Measurements from ENCODE around the gene HNMT. TPM values are rescaled to one million over a fixed set of nuclear protein-coding genes. Genes with fewer than 3 reads are reported as not detected.
A peak's percentile ranks its signal among the peaks of the same experiment; 100 is the strongest.

The HNMT gene
- total and polyA plus RNA-seq, 2 experiments from 2014 or later = 4.7 to 5.6 TPM

- TF ChIP-seq, protein P1, sequence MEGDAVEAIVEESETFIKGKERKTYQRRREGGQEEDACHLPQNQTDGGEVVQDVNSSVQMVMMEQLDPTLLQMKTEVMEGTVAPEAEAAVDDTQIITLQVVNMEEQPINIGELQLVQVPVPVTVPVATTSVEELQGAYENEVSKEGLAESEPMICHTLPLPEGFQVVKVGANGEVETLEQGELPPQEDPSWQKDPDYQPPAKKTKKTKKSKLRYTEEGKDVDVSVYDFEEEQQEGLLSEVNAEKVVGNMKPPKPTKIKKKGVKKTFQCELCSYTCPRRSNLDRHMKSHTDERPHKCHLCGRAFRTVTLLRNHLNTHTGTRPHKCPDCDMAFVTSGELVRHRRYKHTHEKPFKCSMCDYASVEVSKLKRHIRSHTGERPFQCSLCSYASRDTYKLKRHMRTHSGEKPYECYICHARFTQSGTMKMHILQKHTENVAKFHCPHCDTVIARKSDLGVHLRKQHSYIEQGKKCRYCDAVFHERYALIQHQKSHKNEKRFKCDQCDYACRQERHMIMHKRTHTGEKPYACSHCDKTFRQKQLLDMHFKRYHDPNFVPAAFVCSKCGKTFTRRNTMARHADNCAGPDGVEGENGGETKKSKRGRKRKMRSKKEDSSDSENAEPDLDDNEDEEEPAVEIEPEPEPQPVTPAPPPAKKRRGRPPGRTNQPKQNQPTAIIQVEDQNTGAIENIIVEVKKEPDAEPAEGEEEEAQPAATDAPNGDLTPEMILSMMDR (IDR thresholded peaks at IDR 0.05; ENCODE audit: low read depth, low read length) = no peak
- H3K4me3 ChIP-seq = no peak overlapping the region
- H3K36me3 ChIP-seq = no peaks in the 10 kb centered on the region
- H3K27me3 ChIP-seq = no peaks in the 10 kb centered on the region
- H3K27ac ChIP-seq = no peak overlapping the region
- no peaks in the 10 kb centered on the region for H3K4me1 ChIP-seq (ENCODE audit: low read depth)
- no peaks in the 10 kb centered on the region for H3K9me3 ChIP-seq (ENCODE audit: low read depth)
- DNase-seq (ENCODE audit: low read depth in 1 of 2, low spot score in 1 of 2) = peak in 1 of 2 donors; percentile 77
Measured at GRCh38 chr2:138059487-138060300, 95.4 kb downstream of the HNMT start.

GRCh38 chr2:138060301-138060635, 96.0 kb downstream of the HNMT start:
- H3K27ac ChIP-seq = no peak overlapping the region
- DNase-seq (ENCODE audit: low read depth in 1 of 2, low spot score in 1 of 2) = peak in 1 of 2 donors; percentile 90
- H3K36me3 ChIP-seq = no peaks in the 10 kb centered on the region
- no peaks in the 10 kb centered on the region for H3K4me1 ChIP-seq (ENCODE audit: low read depth)
- TF ChIP-seq, protein P1 (IDR thresholded peaks at IDR 0.05; ENCODE audit: low read depth, low read length) = no peak
- H3K4me3 ChIP-seq = no peak overlapping the region
- no peaks in the 10 kb centered on the region for H3K27me3 ChIP-seq
- no peaks in the 10 kb centered on the region for H3K9me3 ChIP-seq (ENCODE audit: low read depth)

DNA sequence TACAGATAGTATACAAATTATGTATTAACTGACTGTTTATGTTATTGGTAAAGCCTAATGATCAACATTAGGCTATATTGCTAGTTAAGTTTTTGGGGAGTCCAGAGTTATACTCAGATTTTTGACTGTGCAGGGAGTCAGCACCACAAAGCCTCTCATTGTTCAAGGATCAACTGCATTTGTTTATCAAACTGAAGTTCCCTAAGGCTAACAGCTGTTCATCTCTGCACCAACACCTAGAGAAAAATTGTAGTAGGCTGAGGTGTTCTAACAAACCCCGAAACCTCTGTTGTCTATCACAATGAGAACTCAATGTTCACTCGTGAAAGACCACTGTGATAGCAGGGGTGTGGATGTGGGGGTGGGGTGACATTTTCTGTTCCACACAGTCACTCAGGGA, 97.7 kb downstream of the HNMT start:
- no peak overlapping the region for H3K27ac ChIP-seq
- H3K27me3 ChIP-seq = no peaks in the 10 kb centered on the region
- no peaks in the 10 kb centered on the region for H3K36me3 ChIP-seq
- no peak overlapping the region for H3K4me3 ChIP-seq
- H3K4me1 ChIP-seq (ENCODE audit: low read depth) = no peaks in the 10 kb centered on the region
- no peaks in the 10 kb centered on the region for H3K9me3 ChIP-seq (ENCODE audit: low read depth)
- DNase-seq (ENCODE audit: low read depth in 1 of 2, low spot score in 1 of 2) = no peak
- TF ChIP-seq, protein P1 (IDR thresholded peaks at IDR 0.05; ENCODE audit: low read depth, low read length) = no peak

GRCh38 chr2:138063181-138063580, 98.9 kb downstream of the HNMT start:
- Histone ChIP-seq H3K4me1 (ENCODE audit: low read depth) (no peaks in the 10 kb centered on the region), H3K36me3 (no peaks in the 10 kb centered on the region), H3K4me3 (no peak overlapping the region), H3K9me3 (ENCODE audit: low read depth) (no peaks in the 10 kb centered on the region), H3K27ac (no peak overlapping the region), H3K27me3 (no peaks in the 10 kb centered on the region)
- TF ChIP-seq, protein P1 (IDR thresholded peaks at IDR 0.05; ENCODE audit: low read depth, low read length) = no peak
- DNase-seq (ENCODE audit: low read depth in 1 of 2, low spot score in 1 of 2) = no peak

All from cardiac muscle cell (in vitro differentiated cells and primary cell).